ENCODE results near the gene TNFRSF1B.
A peak's percentile ranks its signal among the peaks of the same experiment; 100 is the strongest.

Gene TNFRSF1B

DNA sequence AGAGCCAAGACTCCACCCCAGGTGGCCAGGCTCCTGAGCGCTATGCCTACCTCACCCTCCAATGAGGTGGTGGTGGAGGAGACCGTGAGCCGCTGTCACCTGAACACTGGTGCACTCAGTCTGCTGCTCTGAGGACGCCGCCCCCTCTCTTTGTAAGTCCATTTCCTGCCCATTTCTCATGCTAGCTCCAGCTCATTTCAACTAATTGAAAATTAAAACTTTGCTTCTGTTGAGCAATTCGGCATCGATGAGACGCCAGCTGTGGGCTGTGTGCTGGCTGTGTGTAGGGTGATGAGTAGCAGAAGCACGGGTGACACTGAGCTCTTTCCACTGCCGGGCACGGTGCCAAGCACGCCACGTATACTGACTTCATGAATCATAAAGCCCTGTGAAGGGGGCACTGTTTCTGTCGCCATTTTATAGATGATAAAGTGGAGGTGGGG lies 11.2 kb downstream of the TNFRSF1B start:
- Histone ChIP-seq H3K4me1 (ENCODE audit: control insufficient read depth, insufficient read depth, low read length, poor library complexity, severe bottlenecking) (peaks cover 48% of the 10 kb centered on the region), H3K36me3 (ENCODE audit: control insufficient read depth, insufficient read depth, low read length) (no peaks in the 10 kb centered on the region), H3K4me3 (ENCODE audit: extremely low read depth, insufficient read depth, low read length, poor library complexity, severe bottlenecking) (no peak overlapping the region), H3K9me3 (ENCODE audit: control insufficient read depth, low read length) (no peaks in the 10 kb centered on the region), H3K27ac (ENCODE audit: low read depth, low read length, severe bottlenecking) (peak overlapping the region; percentile 76)
- WGBS, 2 experiments (ENCODE audit: insufficient coverage in 2 of 2): 87 to 90% methylated on average over 12 to 14 of the region's 14 CpGs

DNA sequence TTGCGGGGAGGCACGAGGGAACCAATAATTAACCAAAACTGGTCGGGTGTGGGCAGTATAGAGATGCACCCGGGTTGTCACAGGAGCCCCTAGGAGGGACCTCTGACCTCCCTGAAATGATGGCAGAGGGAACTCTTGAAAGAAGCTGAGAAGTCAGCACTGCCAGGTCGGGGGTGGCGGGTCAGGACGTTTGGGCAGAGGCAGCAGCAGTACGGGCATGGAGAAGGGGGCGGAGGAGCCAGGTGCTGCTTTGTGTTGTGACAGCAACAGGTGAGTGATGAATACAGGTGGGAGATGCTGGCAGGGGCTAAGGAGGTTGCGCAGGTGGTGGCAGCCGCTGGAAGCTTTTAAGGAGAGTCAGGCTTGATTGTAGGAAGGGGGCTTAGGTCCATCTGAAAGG lies 11.7 kb downstream of the TNFRSF1B start:
- H3K36me3 ChIP-seq (ENCODE audit: control insufficient read depth, insufficient read depth, low read length): no peaks in the 10 kb centered on the region
- WGBS, 2 experiments (ENCODE audit: insufficient coverage in 2 of 2): 84% methylated on average over 11 of the region's 11 CpGs
- H3K4me1 ChIP-seq (ENCODE audit: control insufficient read depth, insufficient read depth, low read length, poor library complexity, severe bottlenecking): peaks cover 48% of the 10 kb centered on the region
- no peaks in the 10 kb centered on the region for H3K9me3 ChIP-seq (ENCODE audit: control insufficient read depth, low read length)
- H3K4me3 ChIP-seq (ENCODE audit: extremely low read depth, insufficient read depth, low read length, poor library complexity, severe bottlenecking): no peak overlapping the region
- H3K27ac ChIP-seq (ENCODE audit: low read depth, low read length, severe bottlenecking): peak overlapping the region; percentile 76

DNA sequence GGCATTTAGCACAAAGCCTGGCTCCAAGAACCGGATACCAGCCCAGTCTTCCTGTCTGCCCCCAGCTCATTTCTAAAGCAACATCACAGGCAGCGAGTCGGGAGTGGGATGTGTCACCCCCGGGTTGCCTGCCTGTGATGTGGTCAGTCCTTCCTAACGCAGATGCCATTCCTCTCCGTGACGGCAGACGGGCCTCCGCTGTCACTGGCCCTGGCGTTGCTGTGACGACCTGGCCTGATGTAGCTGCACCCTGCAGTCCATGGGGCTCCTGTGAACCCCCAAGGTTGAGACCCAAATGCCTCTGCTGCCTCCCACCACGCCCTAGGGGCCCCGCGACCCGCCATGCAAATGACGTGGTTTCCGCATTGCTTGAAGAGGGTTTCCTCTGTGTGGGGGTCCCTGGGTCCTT lies 12.3 kb downstream of the TNFRSF1B start:
- H3K9me3 ChIP-seq (ENCODE audit: control insufficient read depth, low read length): no peaks in the 10 kb centered on the region
- 56 to 67% methylated on average over 16 to 17 of the region's 17 CpGs for WGBS, 2 experiments (ENCODE audit: insufficient coverage in 2 of 2)
- H3K36me3 ChIP-seq (ENCODE audit: control insufficient read depth, insufficient read depth, low read length): no peaks in the 10 kb centered on the region
- peak overlapping the region; percentile 76 for H3K27ac ChIP-seq (ENCODE audit: low read depth, low read length, severe bottlenecking)
- H3K4me1 ChIP-seq (ENCODE audit: control insufficient read depth, insufficient read depth, low read length, poor library complexity, severe bottlenecking): peaks cover 52% of the 10 kb centered on the region
- no peak overlapping the region for H3K4me3 ChIP-seq (ENCODE audit: extremely low read depth, insufficient read depth, low read length, poor library complexity, severe bottlenecking)

GRCh38 chr1:12179676-12180075 lies 12.9 kb downstream of the TNFRSF1B start:
- Histone ChIP-seq H3K4me1 (ENCODE audit: control insufficient read depth, insufficient read depth, low read length, poor library complexity, severe bottlenecking) (peaks cover 55% of the 10 kb centered on the region), H3K36me3 (ENCODE audit: control insufficient read depth, insufficient read depth, low read length) (no peaks in the 10 kb centered on the region), H3K9me3 (ENCODE audit: control insufficient read depth, low read length) (no peaks in the 10 kb centered on the region), H3K4me3 (ENCODE audit: extremely low read depth, insufficient read depth, low read length, poor library complexity, severe bottlenecking) (no peak overlapping the region), H3K27ac (ENCODE audit: low read depth, low read length, severe bottlenecking) (peak overlapping the region; percentile 76)
- 88 to 94% methylated on average over 8 of the region's 8 CpGs for WGBS, 2 experiments (ENCODE audit: insufficient coverage in 2 of 2)

DNA sequence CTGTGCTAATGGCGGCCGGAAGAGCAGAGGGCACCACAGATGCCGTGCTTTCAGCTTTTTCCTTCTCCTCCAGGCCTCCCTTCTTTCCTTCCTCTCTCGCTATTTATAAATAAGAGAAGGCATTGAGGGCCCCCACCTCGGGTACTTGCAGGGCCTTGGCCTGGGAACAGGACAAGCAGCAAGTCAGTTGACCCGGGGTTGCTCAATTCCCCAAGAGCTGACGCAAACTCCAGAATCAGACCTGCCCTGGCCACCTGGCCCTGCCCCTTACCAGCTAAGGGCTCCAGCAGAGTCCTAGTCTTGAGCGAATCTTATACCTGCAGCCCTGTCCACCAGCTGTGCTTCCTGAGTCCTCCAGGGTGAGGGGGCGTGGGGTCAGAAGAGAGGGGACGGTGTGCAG lies 13.5 kb downstream of the TNFRSF1B start:
- Histone ChIP-seq H3K4me1 (ENCODE audit: control insufficient read depth, insufficient read depth, low read length, poor library complexity, severe bottlenecking) (peaks cover 55% of the 10 kb centered on the region), H3K36me3 (ENCODE audit: control insufficient read depth, insufficient read depth, low read length) (no peaks in the 10 kb centered on the region), H3K27ac (ENCODE audit: low read depth, low read length, severe bottlenecking) (no peak overlapping the region), H3K9me3 (ENCODE audit: control insufficient read depth, low read length) (no peaks in the 10 kb centered on the region), H3K4me3 (ENCODE audit: extremely low read depth, insufficient read depth, low read length, poor library complexity, severe bottlenecking) (no peak overlapping the region)
- 90 to 98% methylated on average over 6 to 10 of the region's 10 CpGs for WGBS, 2 experiments (ENCODE audit: insufficient coverage in 2 of 2)

DNA sequence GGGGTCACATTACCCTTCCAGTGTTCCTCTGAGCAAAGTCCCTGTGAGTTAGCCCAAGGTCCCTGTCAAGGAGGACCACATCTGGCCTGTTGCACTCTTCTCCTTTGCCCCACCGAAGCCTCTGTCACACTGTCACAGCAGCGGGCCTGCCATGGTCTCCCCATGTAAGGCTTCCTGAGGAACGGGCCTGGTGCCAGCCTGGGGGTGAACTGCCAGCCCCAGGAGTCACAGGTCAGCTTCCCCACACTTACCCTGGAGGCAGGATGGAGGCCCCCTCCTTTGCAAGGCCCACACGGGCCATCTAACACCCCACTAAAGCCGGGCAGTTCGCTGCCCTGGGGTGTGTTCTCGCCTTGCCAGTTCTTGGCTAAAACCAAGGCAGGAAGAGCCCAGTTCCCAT lies 14.1 kb downstream of the TNFRSF1B start:
- Histone ChIP-seq H3K4me1 (ENCODE audit: control insufficient read depth, insufficient read depth, low read length, poor library complexity, severe bottlenecking) (peaks cover 53% of the 10 kb centered on the region), H3K9me3 (ENCODE audit: control insufficient read depth, low read length) (no peaks in the 10 kb centered on the region), H3K36me3 (ENCODE audit: control insufficient read depth, insufficient read depth, low read length) (no peaks in the 10 kb centered on the region), H3K27ac (ENCODE audit: low read depth, low read length, severe bottlenecking) (no peak overlapping the region), H3K4me3 (ENCODE audit: extremely low read depth, insufficient read depth, low read length, poor library complexity, severe bottlenecking) (no peak overlapping the region)
- 96 to 100% methylated on average over 4 to 7 of the region's 7 CpGs for WGBS, 2 experiments (ENCODE audit: insufficient coverage in 2 of 2)

GRCh38 chr1:12181568-12181967 lies 14.8 kb downstream of the TNFRSF1B start:
- Histone ChIP-seq H3K9me3 (ENCODE audit: control insufficient read depth, low read length) (no peaks in the 10 kb centered on the region), H3K4me1 (ENCODE audit: control insufficient read depth, insufficient read depth, low read length, poor library complexity, severe bottlenecking) (peaks cover 53% of the 10 kb centered on the region), H3K4me3 (ENCODE audit: extremely low read depth, insufficient read depth, low read length, poor library complexity, severe bottlenecking) (no peak overlapping the region), H3K36me3 (ENCODE audit: control insufficient read depth, insufficient read depth, low read length) (no peaks in the 10 kb centered on the region), H3K27ac (ENCODE audit: low read depth, low read length, severe bottlenecking) (no peak overlapping the region)
- WGBS, 2 experiments (ENCODE audit: insufficient coverage in 2 of 2): 92 to 100% methylated on average over 4 to 5 of the region's 7 CpGs

GRCh38 chr1:12182410-12182984 lies 15.7 kb downstream of the TNFRSF1B start:
- no peaks in the 10 kb centered on the region for H3K9me3 ChIP-seq (ENCODE audit: control insufficient read depth, low read length)
- 86 to 88% methylated on average over 1 to 3 of the region's 4 CpGs for WGBS, 2 experiments (ENCODE audit: insufficient coverage in 2 of 2)
- no peaks in the 10 kb centered on the region for H3K36me3 ChIP-seq (ENCODE audit: control insufficient read depth, insufficient read depth, low read length)
- H3K4me3 ChIP-seq (ENCODE audit: extremely low read depth, insufficient read depth, low read length, poor library complexity, severe bottlenecking): no peak overlapping the region
- H3K4me1 ChIP-seq (ENCODE audit: control insufficient read depth, insufficient read depth, low read length, poor library complexity, severe bottlenecking): peaks cover 49% of the 10 kb centered on the region
- no peak overlapping the region for H3K27ac ChIP-seq (ENCODE audit: low read depth, low read length, severe bottlenecking)

GRCh38 chr1:12183095-12183794 lies 16.5 kb downstream of the TNFRSF1B start:
- H3K4me1 ChIP-seq (ENCODE audit: control insufficient read depth, insufficient read depth, low read length, poor library complexity, severe bottlenecking): peaks cover 42% of the 10 kb centered on the region
- H3K36me3 ChIP-seq (ENCODE audit: control insufficient read depth, insufficient read depth, low read length): no peaks in the 10 kb centered on the region
- no peaks in the 10 kb centered on the region for H3K9me3 ChIP-seq (ENCODE audit: control insufficient read depth, low read length)
- H3K4me3 ChIP-seq (ENCODE audit: extremely low read depth, insufficient read depth, low read length, poor library complexity, severe bottlenecking): no peak overlapping the region
- H3K27ac ChIP-seq (ENCODE audit: low read depth, low read length, severe bottlenecking): no peak overlapping the region
- 87 to 90% methylated on average over 6 of the region's 7 CpGs for WGBS, 2 experiments (ENCODE audit: insufficient coverage in 2 of 2)

DNA sequence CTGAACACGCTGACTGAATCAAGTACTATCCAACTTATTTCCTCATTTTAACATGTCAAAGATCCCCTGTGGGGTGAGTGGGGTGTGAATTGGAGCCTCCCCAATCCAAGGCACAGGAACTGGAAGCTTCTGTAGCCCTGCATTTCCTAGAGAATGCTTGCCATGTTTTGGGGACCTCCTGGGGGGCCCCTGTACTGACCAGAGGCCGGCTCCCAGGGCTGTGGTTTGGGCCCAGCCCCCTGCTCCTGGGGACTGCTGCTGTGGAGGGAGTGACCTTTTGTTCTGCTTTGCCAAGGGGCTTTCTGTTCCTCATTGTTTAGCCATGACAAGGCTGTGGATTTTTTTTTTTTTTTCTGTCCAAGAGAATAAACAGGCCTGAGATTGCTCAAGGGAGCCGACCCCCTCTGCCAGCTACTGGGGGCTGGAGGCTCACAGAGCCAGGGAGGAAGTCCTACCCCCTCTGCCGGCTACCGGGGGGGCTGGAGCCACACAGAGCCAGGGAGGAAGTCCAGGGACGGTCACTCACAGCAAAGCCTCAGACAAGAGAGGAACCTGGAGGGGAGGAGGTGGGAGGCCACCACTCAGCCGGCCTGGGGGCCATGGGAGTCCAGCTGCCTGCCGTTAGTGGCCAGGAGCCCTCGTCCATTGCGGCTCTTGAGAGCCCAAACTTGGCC lies 17.4 kb downstream of the TNFRSF1B start:
- H3K36me3 ChIP-seq (ENCODE audit: control insufficient read depth, insufficient read depth, low read length): no peaks in the 10 kb centered on the region
- peak overlapping the region; percentile 98 for H3K27ac ChIP-seq (ENCODE audit: low read depth, low read length, severe bottlenecking)
- WGBS, 2 experiments (ENCODE audit: insufficient coverage in 2 of 2): 42 to 54% methylated on average over 6 of the region's 10 CpGs
- H3K4me3 ChIP-seq (ENCODE audit: extremely low read depth, insufficient read depth, low read length, poor library complexity, severe bottlenecking): no peak overlapping the region
- peaks cover 33% of the 10 kb centered on the region for H3K4me1 ChIP-seq (ENCODE audit: control insufficient read depth, insufficient read depth, low read length, poor library complexity, severe bottlenecking)
- H3K9me3 ChIP-seq (ENCODE audit: control insufficient read depth, low read length): no peaks in the 10 kb centered on the region
